Mammary epithelial cell (primary cell): ENCODE data around the gene KCNH1.

Source experiments
- EZH2 ChIP-seq: IDR thresholded peaks from 2 replicates; pipeline ENCODE4 v1.6.1; 2012; ENCODE audit warnings: low read length, inconsistent platforms, borderline replicate concordance
- TF ChIP-seq, protein P1 (sequence below), 2 donors: IDR thresholded peaks in 1 of 2; conservative IDR thresholded peaks in 1 of 2; 2 replicates each; pipeline ENCODE4 v1.5.1; 2011 to 2012; ENCODE audit warnings: inconsistent platforms in 2 of 2, low read length in 2 of 2, mild to moderate bottlenecking in 2 of 2, control low read depth in 1 of 2, low read depth in 1 of 2; ENCODE audit not compliant: insufficient read depth in 1 of 2; ENCODE audit errors: extremely low read depth in 1 of 2

DNA sequence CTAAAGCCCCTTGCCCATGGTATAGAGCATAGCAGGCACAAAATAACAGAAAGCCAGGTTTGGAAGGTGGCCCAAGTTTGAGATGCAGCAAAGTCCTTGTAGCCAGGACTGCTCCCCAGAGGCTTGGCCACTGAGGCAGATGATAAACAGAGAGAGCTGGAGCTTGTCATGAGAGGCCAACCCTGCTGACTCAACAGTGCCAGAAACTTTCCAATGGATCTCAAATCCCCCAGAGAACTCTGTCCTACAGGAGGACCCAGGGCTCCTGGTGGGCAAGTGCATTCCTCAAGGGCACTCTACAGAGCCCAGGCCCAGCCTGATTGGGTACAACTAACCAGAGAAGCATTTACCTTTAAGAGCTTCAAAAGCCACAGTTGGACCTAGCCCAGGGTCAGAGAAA is 280.7 kb downstream of the KCNH1 start:
- TF ChIP-seq, protein P1, sequence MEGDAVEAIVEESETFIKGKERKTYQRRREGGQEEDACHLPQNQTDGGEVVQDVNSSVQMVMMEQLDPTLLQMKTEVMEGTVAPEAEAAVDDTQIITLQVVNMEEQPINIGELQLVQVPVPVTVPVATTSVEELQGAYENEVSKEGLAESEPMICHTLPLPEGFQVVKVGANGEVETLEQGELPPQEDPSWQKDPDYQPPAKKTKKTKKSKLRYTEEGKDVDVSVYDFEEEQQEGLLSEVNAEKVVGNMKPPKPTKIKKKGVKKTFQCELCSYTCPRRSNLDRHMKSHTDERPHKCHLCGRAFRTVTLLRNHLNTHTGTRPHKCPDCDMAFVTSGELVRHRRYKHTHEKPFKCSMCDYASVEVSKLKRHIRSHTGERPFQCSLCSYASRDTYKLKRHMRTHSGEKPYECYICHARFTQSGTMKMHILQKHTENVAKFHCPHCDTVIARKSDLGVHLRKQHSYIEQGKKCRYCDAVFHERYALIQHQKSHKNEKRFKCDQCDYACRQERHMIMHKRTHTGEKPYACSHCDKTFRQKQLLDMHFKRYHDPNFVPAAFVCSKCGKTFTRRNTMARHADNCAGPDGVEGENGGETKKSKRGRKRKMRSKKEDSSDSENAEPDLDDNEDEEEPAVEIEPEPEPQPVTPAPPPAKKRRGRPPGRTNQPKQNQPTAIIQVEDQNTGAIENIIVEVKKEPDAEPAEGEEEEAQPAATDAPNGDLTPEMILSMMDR (conservative IDR thresholded peaks at IDR 0.05 in 1 of 2, IDR thresholded peaks at IDR 0.05 in 1 of 2; ENCODE audit: extremely low read depth in 1 of 2, insufficient read depth in 1 of 2, low read depth in 1 of 2, low read length in 2 of 2) = no peak
- TF ChIP-seq EZH2 = no peak
